ENCODE measurements around the gene TMEM141. TPM values are rescaled to one million over a fixed set of nuclear protein-coding genes. Genes with fewer than 3 reads are reported as not detected.

TMEM141 gene
- total and polyA plus RNA-seq, 2 donors (not counting 3 experiments of a cell fraction or from before 2014, with no cell fraction given): 43.2 to 146 TPM

GRCh38 chr9:136784249-136784996 lies 6.7 kb upstream of the TMEM141 start:
- DNase-seq (ENCODE audit: low read depth, low spot score) (peak; percentile 28), FAIRE-seq (no peak)
- Histone ChIP-seq H3K36me3 (ENCODE audit: control insufficient read depth in 2 of 2, extremely low read depth in 1 of 2, insufficient read depth in 2 of 2, low read length in 2 of 2) (no peaks in the 10 kb centered on the region), H3K9me1 (replicated peaks; ENCODE audit: control insufficient read depth, extremely low read depth, insufficient read depth, low read length) (no peaks in the 10 kb centered on the region), H3K9ac (replicated peaks; ENCODE audit: extremely low read depth, insufficient read depth, low read length) (no peak overlapping the region), H3K27me3 (ENCODE audit: control insufficient read depth in 2 of 2, insufficient read depth in 2 of 2, low read length in 2 of 2) (peaks cover 2 to 15% of the 10 kb centered on the region in 2 experiments), H3K4me1 (ENCODE audit: control insufficient read depth, extremely low read depth, insufficient read depth, low read length) (no peaks in the 10 kb centered on the region), H3K27ac (ENCODE audit: insufficient read depth, low read depth, low read length) (no peak overlapping the region), H4K20me1 (replicated peaks; ENCODE audit: control insufficient read depth, extremely low read depth, insufficient read depth, low read length) (no peaks in the 10 kb centered on the region), H2AFZ (ENCODE audit: low read depth, low read length) (no peak overlapping the region), H3K79me2 (ENCODE audit: control insufficient read depth, insufficient read depth, low read length) (no peaks in the 10 kb centered on the region), H3K4me3 (replicated peaks in 1 of 3; ENCODE audit: insufficient read depth in 1 of 3, low read depth in 1 of 3, low read length in 3 of 3) (no peak overlapping the region), H3K4me2 (ENCODE audit: insufficient read depth, low read length) (no peak overlapping the region), H3K9me3 (replicated peaks; ENCODE audit: control insufficient read depth, insufficient read depth, low read length) (no peaks in the 10 kb centered on the region)
- no TSS peak for BruUV-seq (replicated peaks)
- intact Hi-C loops (cut with micrococcal nuclease): no loop called here
- no peak for TF ChIP-seq MYC (IDR thresholded peaks at IDR 0.05; ENCODE audit: low read depth, low read length)
- peak in 1 of 2 donors; percentile 14 for TF ChIP-seq CTCF (IDR thresholded peaks at IDR 0.05; ENCODE audit: extremely low read depth in 1 of 2, insufficient read depth in 1 of 2, low read depth in 1 of 2, low read length in 2 of 2)
- no peak for TF ChIP-seq POLR2AphosphoS5 (IDR thresholded peaks at IDR 0.05; ENCODE audit: insufficient read depth, low read depth, low read length)
- TF ChIP-seq POLR2A (IDR thresholded peaks at IDR 0.05; ENCODE audit: low read depth, low read length): no peak
- TF ChIP-seq FOS (IDR thresholded peaks at IDR 0.05; ENCODE audit: borderline replicate concordance, insufficient read depth, low read length): no peak
- dilution Hi-C loops (cut with MboI; ENCODE audit: extremely low pct_ligation_motif_present, low sequenced_read_pairs): no loop called here
- ChIA-PET CTCF (no interaction called here), POLR2A (no interaction called here)

- no peak overlapping the region for H2AFZ ChIP-seq (ENCODE audit: low read depth, low read length)
- no peaks in the 10 kb centered on the region for H4K20me1 ChIP-seq (replicated peaks; ENCODE audit: control insufficient read depth, extremely low read depth, insufficient read depth, low read length)
- H3K9me3 ChIP-seq (replicated peaks; ENCODE audit: control insufficient read depth, insufficient read depth, low read length): no peaks in the 10 kb centered on the region
- H3K36me3 ChIP-seq (ENCODE audit: control insufficient read depth in 2 of 2, extremely low read depth in 1 of 2, insufficient read depth in 2 of 2, low read length in 2 of 2): no peaks in the 10 kb centered on the region
- H3K9ac ChIP-seq (replicated peaks; ENCODE audit: extremely low read depth, insufficient read depth, low read length): no peak overlapping the region
- dilution Hi-C loops (cut with MboI; ENCODE audit: extremely low pct_ligation_motif_present, low sequenced_read_pairs) (no loop called here), intact Hi-C loops (cut with micrococcal nuclease) (loop anchor here (5.0 kb wide), 1 partner anchor 452 kb away; no protein-coding TSS in a partner anchor)
- CTCF ChIA-PET: interaction anchor here (0.6 kb wide), 1 partner anchor 50 kb away, joined by 3 read pairs; no protein-coding TSS in a partner anchor
- H3K9me1 ChIP-seq (replicated peaks; ENCODE audit: control insufficient read depth, extremely low read depth, insufficient read depth, low read length): no peaks in the 10 kb centered on the region
- BruUV-seq (replicated peaks): no TSS peak
- TF ChIP-seq EZH2 (IDR thresholded peaks at IDR 0.05; ENCODE audit: borderline replicate concordance, low read depth, low read length, severe bottlenecking) (no peak), MAX (IDR thresholded peaks at IDR 0.05; ENCODE audit: insufficient read depth, insufficient read length) (no peak), MYC (IDR thresholded peaks at IDR 0.05; ENCODE audit: low read depth, low read length) (no peak), POLR2AphosphoS5 (IDR thresholded peaks at IDR 0.05; ENCODE audit: insufficient read depth, low read depth, low read length) (no peak), CTCF (IDR thresholded peaks at IDR 0.05; ENCODE audit: extremely low read depth in 1 of 2, insufficient read depth in 1 of 2, low read depth in 1 of 2, low read length in 2 of 2) (no peak), POLR2A (IDR thresholded peaks at IDR 0.05; ENCODE audit: low read depth, low read length) (no peak), JUN (IDR thresholded peaks at IDR 0.05; ENCODE audit: borderline replicate concordance, insufficient read depth, insufficient read length, low read depth) (no peak), GATA2 (IDR thresholded peaks at IDR 0.05; ENCODE audit: insufficient read depth, insufficient read length, low read depth, low read length) (no peak), FOS (IDR thresholded peaks at IDR 0.05; ENCODE audit: borderline replicate concordance, insufficient read depth, low read length) (no peak)
- no peak overlapping the region for H3K27ac ChIP-seq (ENCODE audit: insufficient read depth, low read depth, low read length)
- DNase-seq (ENCODE audit: low read depth, low spot score) (no peak), FAIRE-seq (no peak)
- no peak overlapping the region for H3K4me2 ChIP-seq (ENCODE audit: insufficient read depth, low read length)
- H3K4me3 ChIP-seq (replicated peaks in 1 of 3; ENCODE audit: insufficient read depth in 1 of 3, low read depth in 1 of 3, low read length in 3 of 3): no peak overlapping the region
- peaks cover 2 to 10% of the 10 kb centered on the region in 2 experiments for H3K27me3 ChIP-seq (ENCODE audit: control insufficient read depth in 2 of 2, insufficient read depth in 2 of 2, low read length in 2 of 2)
- H3K79me2 ChIP-seq (ENCODE audit: control insufficient read depth, insufficient read depth, low read length): no peaks in the 10 kb centered on the region
- POLR2A ChIA-PET: no interaction called here
- no peaks in the 10 kb centered on the region for H3K4me1 ChIP-seq (ENCODE audit: control insufficient read depth, extremely low read depth, insufficient read depth, low read length)
These were observed 6.2 kb upstream of the TMEM141 start for GRCh38 chr9:136784997-136785361.

Measured in endothelial cell of umbilical vein (primary cell).